K562 treated with DMSO at 1 percent for 48 hours (cell line): Measurements from ENCODE around the gene WSCD1. TPM values are rescaled to one million over a fixed set of nuclear protein-coding genes. Genes with fewer than 3 reads are reported as not detected.

Source experiments
- total RNA-seq: library from RNA; unstranded; fragments of 300-600 nt; gene quantifications from 2 replicates; pipeline ENCODE4 v1.2.3, GENCODE V29; 2022; ENCODE audit warnings: low replicate concordance; ENCODE audit errors: extremely low read depth

The WSCD1 gene
- not detected in 2 replicates for total RNA-seq

DNA sequence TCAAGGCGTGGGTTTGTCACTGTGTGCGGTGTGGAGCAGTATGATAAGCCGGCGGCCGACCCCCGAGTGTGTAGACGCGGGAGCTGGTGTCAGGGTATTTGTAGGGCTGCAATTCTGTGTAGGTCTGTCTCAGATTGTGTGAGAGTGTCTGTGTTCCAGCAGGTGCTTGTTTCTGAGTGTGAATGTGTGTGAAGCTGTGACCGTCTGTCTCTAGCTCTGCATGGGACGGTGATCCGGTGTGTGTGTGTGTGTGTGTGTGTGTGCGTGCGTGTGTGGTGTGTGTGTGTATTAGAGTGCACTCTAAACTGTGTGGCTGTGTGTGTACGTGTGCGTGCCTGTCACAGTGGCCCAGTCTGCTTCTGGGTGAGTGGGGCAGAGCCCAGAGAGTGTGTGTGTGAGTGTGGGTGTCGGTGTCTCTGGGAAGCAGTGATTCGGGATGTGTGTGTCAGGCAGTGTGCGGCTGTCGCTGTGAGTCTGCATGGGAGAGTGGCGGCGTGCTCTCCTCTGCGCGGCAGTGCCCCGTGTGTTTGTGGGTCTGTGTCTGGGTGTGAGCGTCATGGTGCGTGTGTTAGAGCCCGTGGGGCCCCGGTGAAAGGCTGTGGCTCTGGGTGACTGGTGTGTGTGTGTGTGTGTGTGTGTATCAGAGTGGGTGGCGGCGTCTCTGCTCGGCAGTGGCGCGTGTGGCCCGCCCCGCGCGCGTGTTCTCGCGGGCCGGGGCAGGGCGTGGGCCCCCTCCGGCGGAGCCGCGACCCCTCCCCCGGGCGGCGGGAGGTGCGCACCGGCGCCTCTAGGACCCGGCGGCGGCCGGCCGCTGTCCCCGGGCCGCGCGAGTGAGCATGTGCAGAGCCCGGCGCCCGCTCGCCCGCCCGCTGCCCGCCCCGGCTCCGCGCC, at the start of gene WSCD1:
TSS of gene WSCD1 (plus strand) at position 841 of the 891 bp plus-strand sequence. CDS start 10,280 bp downstream, outside the sequence.

